Activated T-helper 2 cell treated with anti-CD3 and anti-CD28 coated beads, Interferon-gamma antibody, Interleukin-2, Interleukin-4, amounts not matched to agents 10 μg/mL and 5 μg/mL and 100 μg/mL, durations not matched to agents 14 hours and 24 hours and 36 hours (primary cell): Measurements from ENCODE around the gene PLCXD1. TPM values are rescaled to one million over a fixed set of nuclear protein-coding genes. Genes with fewer than 3 reads are reported as not detected.

Source experiments
- DNase-seq: peaks from one replicate; pipeline ENCODE4 v3.0.0; 2021; ENCODE audit warnings: low spot score
- H3K27ac Mint-ChIP-seq: one replicate; pipeline ENCODE4 v1.8.0; 2021; ENCODE audit warnings: mixed read lengths
- H3K27me3 Mint-ChIP-seq: one replicate; pipeline ENCODE4 v1.8.0; 2021; ENCODE audit warnings: low read depth, mixed read lengths
- H3K36me3 Mint-ChIP-seq: one replicate; pipeline ENCODE4 v1.8.0; 2021; ENCODE audit warnings: low read depth, mixed read lengths
- H3K4me1 Mint-ChIP-seq: one replicate; pipeline ENCODE4 v1.8.0; 2021; ENCODE audit warnings: low read depth, mixed read lengths
- H3K4me3 Mint-ChIP-seq: one replicate; pipeline ENCODE4 v1.8.0; 2021; ENCODE audit warnings: low read depth, mild to moderate bottlenecking, moderate library complexity, mixed read lengths
- H3K9me3 Mint-ChIP-seq: one replicate; pipeline ENCODE4 v1.8.0; 2021; ENCODE audit warnings: mixed read lengths
- intact Hi-C: fragments of 100-400 bp; cut with micrococcal nuclease; formaldehyde crosslinking; loops from one replicate; pipeline ENCODE4 v1.15.1; 2023
- total RNA-seq: library from RNA; stranded (reverse); gene quantifications from 2 replicates; pipeline ENCODE4 v1.2.3, GENCODE V29; 2022

The PLCXD1 gene
- total RNA-seq, 1 donor from 2014 or later = 60.0 TPM

GRCh38 chrX:332916-333610 lies 51.9 kb downstream of the PLCXD1 start:
- Mint-ChIP-seq H3K36me3 (peaks cover 18% of the 10 kb centered on the region), H3K4me1 (no peaks in the 10 kb centered on the region), H3K27ac (no peak overlapping the region), H3K27me3 (peaks cover 1% of the 10 kb centered on the region), H3K9me3 (no peaks in the 10 kb centered on the region), H3K4me3 (no peak overlapping the region)
- intact Hi-C loops = no loop called here
- DNase-seq = no peak

- no peak overlapping the region for H3K4me3 Mint-ChIP-seq
- intact Hi-C loops = no loop called here
- no peaks in the 10 kb centered on the region for H3K4me1 Mint-ChIP-seq
- H3K27me3 Mint-ChIP-seq = peaks cover 1% of the 10 kb centered on the region
- H3K9me3 Mint-ChIP-seq = no peaks in the 10 kb centered on the region
- no peak overlapping the region for H3K27ac Mint-ChIP-seq
- DNase-seq = no peak
- H3K36me3 Mint-ChIP-seq = peaks cover 25% of the 10 kb centered on the region
Measured at GRCh38 chrX:333611-334311, 52.6 kb downstream of the PLCXD1 start.

- H3K4me1 Mint-ChIP-seq = no peaks in the 10 kb centered on the region
- peaks cover 1% of the 10 kb centered on the region for H3K27me3 Mint-ChIP-seq
Measured at GRCh38 chrX:334331-334891, 53.2 kb downstream of the PLCXD1 start.

GRCh38 chrX:334971-335757 lies 54.0 kb downstream of the PLCXD1 start:
- H3K36me3 Mint-ChIP-seq = peaks cover 28% of the 10 kb centered on the region
- intact Hi-C loops = no loop called here
- no peak for DNase-seq
- no peak overlapping the region for H3K27ac Mint-ChIP-seq
- H3K27me3 Mint-ChIP-seq = peaks cover 1% of the 10 kb centered on the region
- no peak overlapping the region for H3K4me3 Mint-ChIP-seq
- H3K4me1 Mint-ChIP-seq = no peaks in the 10 kb centered on the region
- H3K9me3 Mint-ChIP-seq = no peaks in the 10 kb centered on the region

More at GRCh38 chrX:334331-334891, 53.2 kb downstream of the PLCXD1 start:
- H3K36me3 Mint-ChIP-seq = peaks cover 28% of the 10 kb centered on the region
- intact Hi-C loops = no loop called here
- DNase-seq = no peak
- no peaks in the 10 kb centered on the region for H3K9me3 Mint-ChIP-seq
- H3K4me3 Mint-ChIP-seq = no peak overlapping the region
- no peak overlapping the region for H3K27ac Mint-ChIP-seq

- Mint-ChIP-seq H3K27me3 (peaks cover 1% of the 10 kb centered on the region), H3K4me1 (no peaks in the 10 kb centered on the region), H3K36me3 (peaks cover 31% of the 10 kb centered on the region), H3K4me3 (no peak overlapping the region), H3K9me3 (no peaks in the 10 kb centered on the region), H3K27ac (no peak overlapping the region)
- DNase-seq = no peak
- intact Hi-C loops = no loop called here
Measured at GRCh38 chrX:335758-336155, 54.6 kb downstream of the PLCXD1 start.

GRCh38 chrX:336227-336626 lies 55.0 kb downstream of the PLCXD1 start:
- no peak overlapping the region for H3K4me3 Mint-ChIP-seq
- H3K4me1 Mint-ChIP-seq = no peaks in the 10 kb centered on the region
- intact Hi-C loops = no loop called here
- DNase-seq = no peak
- no peak overlapping the region for H3K27ac Mint-ChIP-seq
- peaks cover 1% of the 10 kb centered on the region for H3K27me3 Mint-ChIP-seq
- peaks cover 34% of the 10 kb centered on the region for H3K36me3 Mint-ChIP-seq
- no peaks in the 10 kb centered on the region for H3K9me3 Mint-ChIP-seq

GRCh38 chrX:337331-337831 lies 56.2 kb downstream of the PLCXD1 start:
- H3K4me3 Mint-ChIP-seq = no peak overlapping the region
- DNase-seq = no peak
- H3K36me3 Mint-ChIP-seq = peaks cover 44% of the 10 kb centered on the region
- no peaks in the 10 kb centered on the region for H3K27me3 Mint-ChIP-seq
- peaks cover 4% of the 10 kb centered on the region for H3K9me3 Mint-ChIP-seq
- intact Hi-C loops = no loop called here
- no peak overlapping the region for H3K27ac Mint-ChIP-seq
- H3K4me1 Mint-ChIP-seq = no peaks in the 10 kb centered on the region

- Mint-ChIP-seq H3K36me3 (peaks cover 44% of the 10 kb centered on the region), H3K4me1 (no peaks in the 10 kb centered on the region), H3K4me3 (no peak overlapping the region), H3K9me3 (peaks cover 4% of the 10 kb centered on the region), H3K27me3 (no peaks in the 10 kb centered on the region), H3K27ac (no peak overlapping the region)
- no peak for DNase-seq
- intact Hi-C loops = no loop called here
Measured at GRCh38 chrX:338281-338835, 57.2 kb downstream of the PLCXD1 start.

GRCh38 chrX:338836-339400 lies 57.7 kb downstream of the PLCXD1 start:
- Mint-ChIP-seq H3K4me1 (no peaks in the 10 kb centered on the region), H3K27ac (no peak overlapping the region), H3K36me3 (peaks cover 44% of the 10 kb centered on the region), H3K27me3 (no peaks in the 10 kb centered on the region), H3K9me3 (peaks cover 4% of the 10 kb centered on the region), H3K4me3 (no peak overlapping the region)
- intact Hi-C loops = no loop called here
- no peak for DNase-seq

- no peak for DNase-seq
- Mint-ChIP-seq H3K4me3 (no peak overlapping the region), H3K4me1 (no peaks in the 10 kb centered on the region), H3K9me3 (peaks cover 4% of the 10 kb centered on the region), H3K27me3 (no peaks in the 10 kb centered on the region), H3K27ac (no peak overlapping the region), H3K36me3 (peaks cover 51% of the 10 kb centered on the region)
- intact Hi-C loops = no loop called here
Measured at GRCh38 chrX:340121-340520, 58.9 kb downstream of the PLCXD1 start.

GRCh38 chrX:340641-341423 lies 59.7 kb downstream of the PLCXD1 start:
- no peak for DNase-seq
- no peak overlapping the region for H3K4me3 Mint-ChIP-seq
- intact Hi-C loops = no loop called here
- no peaks in the 10 kb centered on the region for H3K27me3 Mint-ChIP-seq
- H3K36me3 Mint-ChIP-seq = peaks cover 55% of the 10 kb centered on the region
- H3K27ac Mint-ChIP-seq = no peak overlapping the region
- no peaks in the 10 kb centered on the region for H3K4me1 Mint-ChIP-seq
- H3K9me3 Mint-ChIP-seq = peaks cover 4% of the 10 kb centered on the region
